Glomerular visceral epithelial cell (primary cell): ENCODE data around the gene RNF40.

Experiments used
- DNase-seq: peaks from one replicate; pipeline ENCODE4 v3.0.0-alpha.2; 2016; ENCODE audit errors: extremely low spot score

RNF40 gene

DNA sequence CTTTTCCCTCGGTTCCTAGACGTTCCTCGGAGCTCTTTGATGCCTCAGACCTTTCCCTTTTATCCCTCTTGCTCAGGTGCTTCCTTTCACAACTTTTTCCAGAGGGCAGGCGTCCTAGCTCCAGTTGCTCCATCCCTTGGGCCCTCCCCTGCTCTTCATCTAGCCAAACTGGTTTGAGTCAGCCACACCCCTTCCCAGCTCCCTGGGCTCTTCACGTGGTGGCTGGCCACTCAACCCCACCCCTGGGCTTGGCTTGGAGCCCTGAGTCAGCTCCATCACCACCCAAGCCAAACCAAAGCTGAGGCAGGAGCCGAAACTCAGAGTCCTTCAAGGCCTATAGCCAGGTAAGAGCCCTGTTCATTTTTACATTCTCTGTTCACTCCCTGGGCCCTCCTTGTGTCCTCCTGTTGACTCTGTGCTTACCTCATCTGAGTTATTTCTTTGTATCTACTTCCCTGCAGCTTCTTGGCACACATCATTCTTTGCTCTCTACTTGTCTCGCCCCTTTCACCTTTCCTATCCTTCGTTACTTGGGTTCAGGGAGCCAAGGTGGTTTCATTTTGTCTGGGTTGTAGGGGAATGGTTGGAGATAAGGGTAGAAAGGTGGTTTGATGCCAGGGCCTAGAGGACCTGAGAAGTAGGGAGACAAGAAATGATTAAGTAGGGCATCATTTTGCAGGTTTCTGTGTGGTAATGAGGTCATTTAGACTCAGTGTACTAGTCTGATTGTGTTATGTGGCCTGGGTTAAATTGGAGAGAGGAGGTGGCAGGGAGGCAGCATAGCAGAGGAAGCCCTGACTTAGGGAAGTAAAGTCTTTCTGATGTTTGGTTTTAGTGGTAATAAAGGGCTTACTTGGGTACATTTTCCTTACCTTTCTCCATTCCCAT is 21.5 kb upstream of the RNF40 start:
- DNase-seq = peak; percentile 83

DNA sequence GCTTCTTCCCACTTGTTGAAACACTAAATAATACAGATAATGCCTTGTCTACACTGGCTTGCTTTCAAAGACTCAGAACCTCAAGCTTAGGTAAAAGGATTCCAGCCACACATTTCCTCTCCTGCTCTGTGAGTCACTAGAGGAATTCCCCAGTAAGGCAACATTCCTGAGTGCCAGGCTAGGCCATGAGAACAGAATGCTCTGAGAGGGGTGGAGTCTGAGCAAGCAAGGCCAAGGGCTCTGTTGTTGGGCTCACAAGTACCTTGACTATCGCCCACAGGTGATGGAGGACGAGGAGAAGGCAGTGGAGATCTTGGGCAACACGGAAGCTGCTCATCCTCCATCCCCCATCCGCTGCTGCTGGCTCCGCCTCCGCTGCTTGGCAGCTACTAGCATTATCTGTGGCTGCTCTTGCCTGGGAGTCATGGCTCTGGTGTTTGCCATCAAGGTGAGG is 20.6 kb upstream of the RNF40 start:
- peak; percentile 90 for DNase-seq

DNA sequence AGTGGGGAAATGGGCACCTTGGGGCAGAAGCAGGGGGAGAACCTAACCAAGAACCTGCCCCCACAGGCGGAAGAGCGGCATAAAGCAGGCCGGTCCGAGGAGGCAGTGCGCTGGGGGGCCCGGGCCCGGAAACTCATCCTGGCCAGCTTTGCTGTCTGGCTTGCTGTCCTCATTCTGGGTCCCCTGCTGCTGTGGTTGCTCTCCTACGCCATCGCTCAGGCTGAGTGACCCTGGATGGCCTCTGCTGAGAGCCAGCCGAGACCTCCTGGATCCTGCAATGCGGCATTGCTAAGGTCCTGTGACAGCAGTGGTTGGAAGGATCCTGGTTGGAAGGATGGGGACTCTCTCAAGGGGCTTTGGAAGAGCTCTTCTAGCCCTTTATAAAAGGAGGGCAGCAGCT is 18.4 kb upstream of the RNF40 start:
- no peak for DNase-seq

DNA sequence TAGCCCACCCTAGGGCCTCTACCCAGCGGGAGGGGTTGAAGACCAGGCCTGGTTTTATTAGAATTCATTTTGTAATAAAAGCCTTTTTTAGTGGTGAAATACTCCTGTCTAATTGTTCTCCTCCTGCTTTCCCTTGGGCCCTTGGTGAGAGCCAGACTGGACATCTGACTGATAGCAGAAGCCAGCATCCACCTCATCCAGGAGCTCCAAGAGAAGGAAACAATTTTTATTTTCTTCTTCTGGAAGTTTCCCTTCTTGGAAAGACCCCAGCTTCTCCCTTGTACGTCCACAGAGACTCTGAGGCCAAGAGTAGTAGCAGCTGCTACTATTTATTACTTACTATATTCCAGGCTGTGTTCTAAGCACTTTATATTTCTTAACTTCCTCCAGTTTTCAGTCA is 17.9 kb upstream of the RNF40 start:
- DNase-seq = no peak

DNA sequence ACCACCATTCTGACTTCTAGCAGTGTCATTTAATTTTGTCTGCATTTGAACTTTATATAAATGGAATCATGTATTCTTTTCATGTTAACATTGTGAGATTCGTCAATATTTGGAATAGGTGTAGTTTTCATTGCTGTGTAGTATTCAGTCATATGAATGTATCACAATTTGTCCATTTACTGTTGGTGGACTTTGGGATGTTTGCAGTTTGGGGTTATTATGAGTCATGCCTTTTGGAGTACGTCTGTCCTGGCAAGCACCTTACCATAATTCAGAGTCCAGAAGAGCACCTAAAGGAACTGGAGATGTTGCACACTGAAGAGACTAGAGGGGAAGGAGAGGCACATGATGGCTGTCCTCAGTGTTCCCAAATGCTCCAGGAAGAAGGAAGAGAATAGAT is 17.0 kb upstream of the RNF40 start:
- DNase-seq = no peak

DNA sequence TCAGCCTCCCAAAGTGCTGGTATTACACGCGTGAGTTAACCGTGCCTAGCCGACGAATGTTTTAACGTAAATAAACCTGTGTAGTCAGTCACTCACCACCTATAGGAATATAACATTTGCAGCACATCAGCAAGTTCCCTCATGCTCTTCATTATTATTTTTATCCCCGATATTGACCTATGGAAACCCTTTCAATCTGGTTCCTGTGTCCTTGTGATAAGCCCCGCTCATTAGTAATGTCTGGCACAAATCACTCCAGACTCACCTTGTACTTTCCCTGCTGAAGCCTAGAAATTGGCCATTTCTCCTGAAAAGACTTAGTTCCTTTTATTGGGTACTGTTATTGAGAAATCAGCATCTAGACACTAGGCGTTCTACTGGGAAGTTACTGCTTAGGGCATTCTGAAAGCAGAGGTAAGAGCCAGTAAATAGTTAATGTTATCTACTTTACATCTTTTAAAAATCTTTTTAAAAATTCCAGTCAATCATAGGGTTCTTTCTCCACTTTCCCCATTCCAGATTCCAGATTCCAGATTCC is 15.4 kb upstream of the RNF40 start:
- DNase-seq = no peak

DNA sequence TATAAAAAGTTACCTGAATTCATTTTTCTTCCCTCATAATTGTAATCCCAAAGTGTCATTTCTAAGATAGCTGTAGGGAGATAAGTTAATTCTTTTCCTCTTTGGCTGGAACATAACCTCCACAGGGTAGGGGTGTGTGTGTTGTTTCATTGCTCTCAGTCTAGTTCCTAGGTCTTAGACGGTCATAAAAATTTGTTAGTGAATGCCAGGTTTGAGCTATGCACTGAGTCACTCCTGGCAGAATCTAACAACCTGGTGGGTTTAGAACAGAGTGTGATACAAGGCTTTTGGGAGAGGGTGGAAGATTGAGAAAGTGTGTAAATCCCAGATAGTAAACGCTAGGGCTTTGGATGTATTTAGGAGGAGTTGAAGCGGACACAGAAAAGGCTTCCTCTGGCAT is 14.8 kb upstream of the RNF40 start:
- peak; percentile 18 for DNase-seq

DNA sequence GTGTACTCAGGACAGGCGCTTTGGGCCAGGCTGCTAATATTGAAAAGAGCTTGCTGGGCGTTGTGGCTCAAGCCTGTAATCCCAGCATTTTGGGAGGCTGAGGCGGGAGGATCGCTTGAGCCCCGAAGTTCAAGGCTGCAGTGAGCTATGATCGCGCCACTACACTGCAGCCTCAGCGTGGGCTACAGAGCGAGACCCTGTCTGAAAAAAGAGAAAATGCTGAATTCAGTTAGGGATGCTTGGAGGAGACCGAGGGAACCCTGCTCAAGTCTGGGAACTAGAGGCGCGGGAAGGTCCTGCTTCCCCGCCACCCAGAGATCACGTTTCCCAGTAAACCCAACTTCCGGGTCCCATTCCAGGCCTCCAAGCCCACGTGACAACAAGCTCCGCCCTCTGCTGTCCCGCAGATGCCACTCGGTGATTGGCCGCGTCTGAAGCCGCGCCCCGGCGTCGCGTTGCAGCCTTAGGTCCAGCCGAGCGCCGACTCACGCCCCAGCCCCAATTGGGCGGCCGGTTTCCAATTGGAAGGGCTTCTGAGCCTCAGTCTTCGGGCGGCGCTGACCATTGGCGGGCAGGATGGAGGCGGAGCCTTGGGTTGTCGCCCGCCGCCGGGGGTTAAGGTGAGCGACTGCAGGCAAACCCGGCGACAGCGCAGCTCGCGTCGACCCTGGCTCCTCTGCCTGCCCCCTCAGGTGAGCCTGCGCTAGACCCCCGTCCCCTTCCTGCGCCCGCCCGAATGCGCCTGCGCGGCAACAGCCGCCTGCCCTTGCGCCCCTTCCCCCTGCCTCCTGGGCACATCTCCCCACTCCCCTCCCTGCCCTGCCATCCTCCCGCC is 14.1 kb upstream of the RNF40 start, which contains the start of gene PHKG2:
Gene PHKG2 (plus strand): TSS at position 627 of the 835 bp plus-strand sequence. CDS start 396 bp downstream, outside the sequence.
- DNase-seq = peak; percentile 98

DNA sequence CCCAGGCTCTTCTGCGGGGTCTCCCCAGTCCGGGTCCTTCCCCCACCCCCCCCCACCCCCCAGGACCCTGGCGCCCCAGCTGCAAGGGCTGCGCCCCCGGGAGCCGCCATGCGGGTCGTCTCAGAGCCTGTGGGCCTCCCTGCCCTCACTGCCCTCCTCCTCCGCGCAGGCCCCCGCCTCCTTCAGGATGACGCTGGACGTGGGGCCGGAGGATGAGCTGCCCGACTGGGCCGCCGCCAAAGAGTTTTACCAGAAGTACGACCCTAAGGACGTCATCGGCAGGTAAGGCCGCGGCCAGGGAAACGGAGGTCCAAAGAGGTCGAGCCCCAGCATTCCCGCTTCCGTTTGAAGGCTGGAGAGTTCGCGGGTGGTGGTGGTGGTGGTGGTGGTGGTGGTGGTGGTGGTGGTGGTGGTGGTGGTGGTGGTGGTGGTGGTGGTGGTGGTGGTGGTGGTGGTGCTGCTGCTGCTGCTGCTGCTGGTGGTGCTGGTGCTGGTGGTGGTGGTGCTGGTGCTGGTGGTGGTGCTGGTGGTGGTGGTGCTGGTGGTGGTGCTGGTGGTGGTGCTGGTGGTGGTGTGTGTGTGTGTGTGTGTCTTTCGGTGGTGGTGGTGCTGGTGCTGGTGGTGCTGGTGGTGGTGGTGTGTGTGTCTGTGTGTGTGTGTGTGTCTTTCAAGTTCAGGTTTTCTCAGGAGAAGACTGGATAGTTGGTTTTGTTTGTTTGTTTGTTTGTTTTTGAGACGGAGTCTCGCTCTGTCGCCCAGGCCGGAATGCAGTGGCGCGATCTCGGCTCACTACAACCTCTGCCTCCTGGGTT is 13.3 kb upstream of the RNF40 start:
- DNase-seq = peak; percentile 58

DNA sequence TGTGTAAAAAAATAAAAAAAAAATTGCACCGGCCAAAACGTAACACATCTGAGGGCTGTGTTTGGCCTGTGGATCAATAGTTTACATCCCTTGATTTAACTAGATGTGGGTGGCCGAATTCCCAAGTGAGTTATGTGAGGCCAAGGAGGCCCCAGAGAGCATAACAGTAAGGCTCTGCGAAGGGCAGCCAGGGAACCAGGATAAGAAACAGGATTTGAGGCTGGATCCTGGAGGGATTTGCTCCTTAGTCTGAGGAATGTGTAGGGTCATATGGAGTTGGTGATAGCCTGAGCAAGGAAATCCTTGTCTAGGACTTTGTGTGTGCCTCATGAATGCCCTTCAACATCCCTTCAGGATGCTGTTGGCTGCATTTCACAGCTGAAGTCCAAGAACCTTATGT is 11.9 kb upstream of the RNF40 start:
- DNase-seq = no peak

DNA sequence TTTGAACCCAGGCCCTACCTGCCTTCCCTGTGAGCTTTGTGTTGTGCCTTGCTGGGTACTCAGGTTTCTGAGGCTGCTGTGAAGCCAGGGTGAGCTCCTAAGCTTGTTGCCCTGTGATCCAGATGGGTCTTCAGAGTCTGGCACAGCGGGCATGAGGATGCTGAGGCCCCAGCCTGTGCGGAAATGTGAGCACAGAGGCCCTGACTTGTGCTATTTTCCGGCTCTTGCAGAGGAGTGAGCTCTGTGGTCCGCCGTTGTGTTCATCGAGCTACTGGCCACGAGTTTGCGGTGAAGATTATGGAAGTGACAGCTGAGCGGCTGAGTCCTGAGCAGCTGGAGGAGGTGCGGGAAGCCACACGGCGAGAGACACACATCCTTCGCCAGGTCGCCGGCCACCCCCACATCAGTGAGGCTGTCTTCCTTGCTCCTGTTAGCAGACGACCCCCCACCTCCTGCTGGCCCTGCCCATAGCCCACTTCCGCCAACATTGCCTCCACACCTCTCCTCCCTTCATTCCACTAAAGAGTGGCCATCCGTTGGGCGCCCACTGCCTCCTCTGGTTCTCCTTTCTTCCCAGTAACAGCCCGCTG is 11.2 kb upstream of the RNF40 start:
- DNase-seq = no peak

DNA sequence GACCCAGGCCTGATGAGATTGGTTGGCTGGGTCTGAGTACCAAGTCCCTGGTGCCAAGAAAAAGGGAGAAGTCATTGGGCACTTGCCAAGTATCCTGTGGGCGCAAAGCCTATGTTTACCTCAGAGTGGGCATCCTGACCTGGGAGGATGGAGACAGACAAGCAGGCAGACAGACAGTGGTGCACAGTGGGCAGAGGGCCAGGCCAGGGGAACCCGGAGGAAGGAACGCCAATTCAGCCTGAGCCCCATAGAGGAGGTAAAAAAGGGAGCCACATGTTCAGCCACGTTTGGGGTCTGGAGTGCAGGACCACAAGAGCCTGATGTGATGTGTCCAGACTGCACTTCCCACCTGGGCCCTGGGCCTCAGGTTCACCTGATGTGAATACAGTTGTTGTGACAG is 8.5 kb upstream of the RNF40 start:
- DNase-seq = no peak

DNA sequence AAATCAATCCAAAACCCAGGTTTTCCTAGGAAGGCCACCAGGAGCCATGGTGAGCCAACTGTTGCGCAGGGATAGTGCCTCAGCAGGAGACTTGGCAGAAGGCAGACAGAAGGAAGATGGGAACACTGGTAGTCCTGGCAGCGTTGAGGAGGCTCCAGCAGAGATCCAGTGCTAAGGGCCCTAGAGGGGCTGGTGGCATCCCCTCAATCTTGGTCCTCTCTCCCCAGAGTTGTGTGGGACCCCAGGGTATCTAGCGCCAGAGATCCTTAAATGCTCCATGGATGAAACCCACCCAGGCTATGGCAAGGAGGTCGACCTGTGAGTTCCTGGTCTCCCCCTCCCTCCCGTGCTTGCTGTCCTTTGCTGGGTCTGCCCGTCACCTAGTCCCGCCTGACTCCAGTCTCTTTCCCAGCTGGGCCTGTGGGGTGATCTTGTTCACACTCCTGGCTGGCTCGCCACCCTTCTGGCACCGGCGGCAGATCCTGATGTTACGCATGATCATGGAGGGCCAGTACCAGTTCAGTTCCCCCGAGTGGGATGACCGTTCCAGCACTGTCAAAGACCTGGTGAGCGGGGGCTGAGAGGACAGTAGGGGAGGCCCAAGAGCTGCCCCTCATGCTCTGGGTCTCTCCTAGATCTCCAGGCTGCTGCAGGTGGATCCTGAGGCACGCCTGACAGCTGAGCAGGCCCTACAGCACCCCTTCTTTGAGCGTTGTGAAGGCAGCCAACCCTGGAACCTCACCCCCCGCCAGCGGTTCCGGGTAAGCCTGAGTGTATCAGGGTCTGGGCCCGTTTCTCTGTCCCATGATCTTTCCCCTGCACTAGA is 6.0 kb upstream of the RNF40 start:
- no peak for DNase-seq

DNA sequence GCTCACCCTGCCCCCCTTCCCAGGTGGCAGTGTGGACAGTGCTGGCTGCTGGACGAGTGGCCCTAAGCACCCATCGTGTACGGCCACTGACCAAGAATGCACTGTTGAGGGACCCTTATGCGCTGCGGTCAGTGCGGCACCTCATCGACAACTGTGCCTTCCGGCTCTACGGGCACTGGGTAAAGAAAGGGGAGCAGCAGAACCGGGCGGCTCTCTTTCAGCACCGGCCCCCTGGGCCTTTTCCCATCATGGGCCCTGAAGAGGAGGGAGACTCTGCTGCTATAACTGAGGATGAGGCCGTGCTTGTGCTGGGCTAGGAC is 5.4 kb upstream of the RNF40 start:
- DNase-seq = no peak

DNA sequence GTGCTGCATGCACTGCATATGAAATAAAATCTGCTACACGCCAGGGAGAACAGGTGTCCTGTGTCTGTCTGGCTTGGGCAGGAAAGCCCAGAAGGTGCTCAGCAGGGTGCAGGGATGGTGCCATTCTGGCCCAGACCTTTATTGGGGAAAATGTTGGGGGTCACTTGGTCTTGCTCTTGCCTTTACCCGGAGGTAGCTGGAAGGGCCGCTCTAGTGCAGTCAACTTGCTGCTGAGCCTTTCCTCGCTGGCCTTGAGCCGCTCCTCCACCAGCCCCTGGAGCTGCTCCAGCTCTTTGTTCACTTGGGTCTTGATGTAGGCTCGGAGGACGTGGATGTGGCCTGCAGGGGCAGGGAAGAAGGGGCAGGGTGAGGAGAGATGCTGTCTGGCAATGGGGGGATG is 4.8 kb upstream of the RNF40 start:
- no peak for DNase-seq

DNA sequence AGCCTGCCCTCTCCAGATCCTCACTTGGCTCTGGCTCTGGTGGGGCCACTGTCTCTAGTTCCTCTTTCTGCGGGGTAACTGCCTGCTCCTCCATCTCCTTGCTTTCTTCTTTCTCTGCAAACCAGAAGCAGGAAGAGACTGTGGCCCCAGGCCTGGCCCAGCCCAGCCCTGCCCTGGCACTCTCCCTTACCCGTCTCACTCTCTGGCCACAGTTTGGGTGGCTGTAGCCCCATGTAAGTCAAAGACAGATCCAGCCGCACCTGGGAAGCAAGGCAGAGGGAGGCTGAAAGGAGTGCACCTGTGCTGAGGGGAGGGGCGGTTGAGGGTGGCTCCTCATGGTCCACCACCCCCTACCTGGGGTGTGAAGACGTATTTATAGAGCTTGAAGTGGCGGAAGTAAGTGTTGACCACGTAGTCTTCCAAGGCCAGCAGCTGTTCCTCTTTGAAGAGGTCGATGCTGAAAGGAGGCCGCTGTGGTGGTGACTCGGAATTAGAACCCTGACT is 3.1 kb upstream of the RNF40 start:
- no peak for DNase-seq

DNA sequence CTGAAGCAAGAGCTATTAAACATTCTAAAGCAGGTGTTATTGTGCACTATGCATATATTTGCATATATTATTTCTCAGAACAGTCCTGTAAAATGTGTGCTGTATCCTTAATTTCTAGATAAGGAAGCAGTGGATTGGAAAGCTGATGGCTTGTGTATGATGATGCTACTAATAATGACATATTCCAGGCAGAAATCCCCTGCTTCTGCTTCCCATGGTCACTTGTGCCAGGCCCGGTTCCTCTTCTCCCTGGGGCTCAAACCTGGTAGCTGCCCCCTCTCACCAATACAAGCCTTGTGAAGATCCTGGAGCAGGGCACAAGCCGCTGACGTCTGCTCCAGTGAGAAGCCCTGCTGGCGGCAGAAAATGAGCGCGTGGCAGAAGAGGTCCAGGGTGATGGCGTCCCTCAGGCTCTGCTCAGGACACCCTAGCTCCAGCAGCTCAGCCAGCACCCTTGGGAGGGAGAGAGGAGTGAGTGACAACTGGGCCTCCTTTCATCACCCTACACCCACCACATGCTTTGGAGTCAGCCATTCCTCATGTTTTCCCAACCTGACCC is 2.0 kb upstream of the RNF40 start:
- no peak for DNase-seq

DNA sequence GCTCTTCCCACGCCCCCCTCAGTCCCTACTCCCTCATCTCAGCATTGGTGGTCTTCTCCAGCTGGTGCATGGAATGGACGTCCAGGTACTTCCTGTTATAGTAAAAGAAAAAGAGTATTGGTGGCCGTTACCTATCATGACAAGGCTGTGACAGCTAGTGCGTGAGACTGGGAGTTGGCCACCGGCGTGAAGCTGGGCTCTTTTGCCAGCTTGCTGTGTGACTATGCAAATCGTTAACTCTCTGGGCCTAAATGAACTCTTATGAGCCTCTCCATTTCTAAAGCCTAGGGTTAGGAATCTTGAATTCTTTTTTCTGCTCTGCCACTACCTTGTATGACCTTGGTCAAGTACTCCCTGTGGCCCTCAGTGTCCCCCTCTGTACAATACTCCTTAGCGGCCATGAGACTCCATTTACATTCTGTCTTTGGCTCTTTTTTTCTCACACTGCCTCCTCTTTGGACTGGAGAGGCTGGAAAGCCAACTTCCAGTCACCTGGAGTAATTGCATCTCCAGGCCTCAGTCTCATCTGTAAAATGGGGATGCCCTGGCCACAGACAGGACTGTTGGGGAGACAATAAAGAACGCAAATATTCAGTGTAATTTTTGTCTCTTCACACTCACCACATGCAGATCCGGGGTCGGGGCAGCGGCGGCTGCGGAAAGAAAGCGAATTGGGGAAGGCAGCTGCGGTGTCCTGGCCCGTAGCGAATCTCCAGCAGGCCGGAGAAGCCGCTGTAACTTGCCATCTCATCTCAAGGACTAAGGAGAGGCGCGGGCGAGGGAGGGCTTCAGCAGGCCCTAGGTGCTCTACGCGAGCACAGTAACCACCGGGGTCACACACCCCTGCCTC is 1.3 kb upstream of the RNF40 start:
- DNase-seq = no peak

DNA sequence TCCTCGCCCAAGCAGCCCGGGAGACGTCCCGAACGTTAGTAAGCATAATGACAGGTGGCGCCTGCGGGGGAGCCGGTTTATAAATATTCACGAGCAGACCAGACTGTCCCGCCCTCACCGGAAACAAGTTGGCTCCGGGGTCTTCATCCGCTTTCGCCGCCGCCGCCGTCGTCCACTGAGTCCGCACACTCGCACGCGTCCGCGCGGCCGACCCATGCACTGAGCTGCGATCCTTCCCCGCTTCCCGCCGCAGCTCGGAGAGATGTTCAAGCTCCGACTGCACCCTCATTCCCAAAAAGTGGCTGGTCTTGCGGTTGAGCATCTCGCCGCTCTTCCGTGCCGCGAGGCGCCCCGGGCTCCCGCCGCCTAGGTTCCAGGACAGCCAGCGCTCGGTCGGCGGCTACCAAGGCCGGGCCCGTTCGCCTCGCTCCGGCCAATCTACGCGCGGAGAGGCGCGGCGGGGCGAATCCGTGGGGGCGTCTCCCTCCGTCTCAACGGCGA is 645 bp upstream of the RNF40 start:
- peak; percentile 45 for DNase-seq
